GM13976 (cell line): ENCODE results near the gene PLOD3.

Experiments
- DNase-seq: peaks from one replicate; pipeline ENCODE4 v3.0.0; 2012; ENCODE audit warnings: low spot score
- CTCF ChIP-seq: IDR thresholded peaks from 2 replicates; pipeline ENCODE4 v1.5.1; 2012; ENCODE audit warnings: borderline replicate concordance, mild to moderate bottlenecking; ENCODE audit not compliant: insufficient read depth; ENCODE audit errors: extremely low read depth, missing control alignments, control extremely low read depth
- in situ Hi-C: fragments of 300-500 bp; cut with MboI; formaldehyde crosslinking; loops from one replicate; pipeline ENCODE4 v1.12.0; 2022; ENCODE audit warnings: low sequenced_read_pairs, mixed read lengths, inconsistent platforms; ENCODE audit not compliant: unreplicated experiment

Gene PLOD3

GRCh38 chr7:101233907-101234547 is 16.6 kb upstream of the PLOD3 start:
- no peak for DNase-seq
- in situ Hi-C loops = no loop called here
- no peak for TF ChIP-seq CTCF

GRCh38 chr7:101232141-101232850 is 14.9 kb upstream of the PLOD3 start:
- in situ Hi-C loops = no loop called here
- no peak for DNase-seq
- no peak for TF ChIP-seq CTCF

- no peak for TF ChIP-seq CTCF
- in situ Hi-C loops = no loop called here
- no peak for DNase-seq
Measured at GRCh38 chr7:101231644-101232043, 14.3 kb upstream of the PLOD3 start.

GRCh38 chr7:101226721-101227120 is 9.3 kb upstream of the PLOD3 start:
- TF ChIP-seq CTCF = no peak
- no peak for DNase-seq
- in situ Hi-C loops = no loop called here

- in situ Hi-C loops = no loop called here
- DNase-seq = no peak
- no peak for TF ChIP-seq CTCF
Measured at GRCh38 chr7:101225650-101226049, 8.3 kb upstream of the PLOD3 start.

GRCh38 chr7:101223528-101223927 is 6.1 kb upstream of the PLOD3 start:
- no peak for TF ChIP-seq CTCF
- in situ Hi-C loops = no loop called here
- DNase-seq = no peak
